Measurements from ENCODE around the gene NTSR2.

NTSR2 gene

GRCh38 chr2:11699686-11700670, 30.0 kb upstream of the NTSR2 start:
- no peak for DNase-seq

DNA sequence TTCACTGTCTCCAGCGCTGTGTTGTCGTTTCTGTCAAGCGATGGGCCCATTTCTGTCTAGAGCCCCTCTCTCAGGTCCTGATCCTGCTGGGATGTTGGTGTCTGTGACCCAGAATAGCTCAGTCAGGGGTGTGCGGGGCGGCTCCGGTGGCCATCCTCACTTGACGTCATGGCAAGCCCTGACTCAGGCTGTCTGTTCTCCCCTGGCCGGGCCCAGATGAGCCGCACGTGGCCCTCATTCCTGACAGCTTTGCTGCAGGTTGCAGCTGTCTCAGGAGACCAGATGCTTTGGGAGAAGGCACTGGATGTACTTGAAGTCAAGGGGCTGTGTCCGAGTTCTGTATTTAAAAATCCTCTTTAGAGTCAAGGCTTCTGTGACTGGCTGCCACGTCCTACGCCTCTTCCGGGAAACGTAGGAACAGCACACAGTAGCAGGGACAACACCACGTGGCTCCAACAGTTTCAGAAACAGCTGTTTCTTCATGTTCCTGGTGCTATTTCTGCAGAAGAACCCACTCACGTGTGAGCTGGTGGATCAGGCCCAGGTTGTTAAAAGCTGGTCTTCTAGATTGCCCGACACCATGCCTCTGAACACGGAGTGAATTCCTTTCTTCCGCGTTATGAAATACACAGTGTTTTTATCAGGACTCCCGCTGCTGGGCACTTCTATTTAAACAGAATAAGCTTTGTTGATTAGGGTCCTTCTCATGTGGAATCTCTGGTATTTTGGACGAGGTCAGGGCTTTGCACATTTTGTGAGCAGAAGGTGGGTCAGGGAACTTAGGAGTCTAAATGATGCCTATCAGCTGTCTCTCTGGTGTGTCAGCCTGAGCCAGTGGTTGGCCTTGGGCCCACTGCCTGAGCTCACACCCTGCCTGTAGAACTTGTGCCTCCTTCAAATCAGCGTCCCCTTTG, 28.3 kb upstream of the NTSR2 start:
- no peak for DNase-seq

GRCh38 chr2:11697103-11697871, 27.3 kb upstream of the NTSR2 start:
- DNase-seq = no peak

GRCh38 chr2:11696736-11697102, 26.7 kb upstream of the NTSR2 start:
- DNase-seq = no peak

DNA sequence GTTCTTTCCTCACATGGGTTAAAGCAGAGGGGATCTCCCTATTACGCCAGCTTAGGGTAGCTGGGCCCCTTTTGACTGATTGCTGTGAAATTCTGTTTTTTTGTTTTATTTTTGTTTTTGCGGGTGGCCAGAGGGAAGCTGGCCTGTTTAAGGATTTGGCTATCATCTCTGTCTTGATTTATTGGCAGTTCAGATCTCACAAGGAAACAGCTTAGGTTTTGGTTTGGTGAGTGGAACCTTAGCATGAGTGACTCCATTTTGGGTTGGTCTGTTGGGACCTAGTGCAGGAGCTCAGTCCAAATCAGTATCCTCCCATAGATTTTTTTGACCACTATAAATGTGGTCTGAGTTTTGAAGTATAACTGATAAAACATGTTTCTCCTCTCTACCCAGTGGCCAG, 25.6 kb upstream of the NTSR2 start:
- DNase-seq = no peak

DNA sequence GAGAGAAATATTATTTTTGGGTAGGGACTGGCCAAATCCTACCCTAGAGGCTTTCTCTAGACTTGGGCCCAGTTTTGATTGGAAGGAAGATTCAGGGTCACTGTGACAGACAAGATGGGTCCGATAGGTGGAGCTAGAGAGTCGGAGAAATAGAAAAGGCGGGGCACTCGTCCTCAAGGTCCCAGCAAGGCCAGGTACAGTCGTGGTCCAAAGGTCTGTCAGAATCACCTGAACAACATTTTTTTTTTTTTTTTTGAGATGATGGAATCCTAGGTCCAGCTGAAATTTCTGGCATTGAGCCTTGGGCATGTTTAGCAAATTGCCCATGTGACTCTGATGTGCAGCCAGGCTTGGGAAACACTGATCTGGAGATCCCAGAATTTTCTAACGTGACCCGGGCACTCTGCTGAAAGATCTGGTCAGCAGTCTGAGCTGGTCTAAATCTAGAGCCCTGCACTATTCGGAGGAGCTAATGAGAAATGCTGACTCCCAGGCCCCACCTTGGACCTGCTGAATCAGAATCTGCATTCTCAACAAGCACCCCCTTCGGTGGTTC, 23.0 kb upstream of the NTSR2 start:
- DNase-seq = no peak

DNA sequence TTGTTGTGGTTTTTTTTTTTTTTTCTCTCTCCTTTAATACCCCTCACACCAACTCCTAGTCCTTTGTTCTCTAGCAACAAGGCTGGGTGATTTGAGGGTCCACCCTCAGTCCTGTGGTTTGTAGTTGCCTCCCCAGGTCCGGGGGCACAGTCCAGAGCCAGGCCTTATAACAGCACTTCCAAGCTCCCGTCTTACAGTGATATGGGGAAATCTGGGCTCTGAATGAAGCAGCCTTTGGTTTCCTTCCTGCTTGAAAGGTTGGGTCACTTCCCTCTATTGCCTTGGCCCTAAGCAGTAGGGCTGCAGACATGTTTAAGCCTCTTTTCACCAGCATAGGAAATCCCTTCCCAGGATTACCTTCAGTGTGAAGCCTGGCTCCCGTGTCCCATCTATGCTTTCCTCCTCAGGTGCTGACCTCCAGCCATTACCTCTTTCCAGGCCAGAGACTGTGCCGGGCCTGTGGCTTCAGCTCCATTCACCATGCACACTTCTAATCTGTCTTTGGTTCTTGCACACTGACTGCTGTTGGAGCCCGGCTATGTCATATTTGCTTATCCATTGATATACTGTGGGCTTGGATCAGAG, 21.2 kb upstream of the NTSR2 start:
- no peak for DNase-seq

GRCh38 chr2:11688222-11689069, 18.5 kb upstream of the NTSR2 start:
- peak; percentile 90 for DNase-seq

GRCh38 chr2:11687736-11688135, 17.7 kb upstream of the NTSR2 start:
- no peak for DNase-seq

- DNase-seq = no peak
Measured at GRCh38 chr2:11685906-11686470, 16.0 kb upstream of the NTSR2 start.

DNA sequence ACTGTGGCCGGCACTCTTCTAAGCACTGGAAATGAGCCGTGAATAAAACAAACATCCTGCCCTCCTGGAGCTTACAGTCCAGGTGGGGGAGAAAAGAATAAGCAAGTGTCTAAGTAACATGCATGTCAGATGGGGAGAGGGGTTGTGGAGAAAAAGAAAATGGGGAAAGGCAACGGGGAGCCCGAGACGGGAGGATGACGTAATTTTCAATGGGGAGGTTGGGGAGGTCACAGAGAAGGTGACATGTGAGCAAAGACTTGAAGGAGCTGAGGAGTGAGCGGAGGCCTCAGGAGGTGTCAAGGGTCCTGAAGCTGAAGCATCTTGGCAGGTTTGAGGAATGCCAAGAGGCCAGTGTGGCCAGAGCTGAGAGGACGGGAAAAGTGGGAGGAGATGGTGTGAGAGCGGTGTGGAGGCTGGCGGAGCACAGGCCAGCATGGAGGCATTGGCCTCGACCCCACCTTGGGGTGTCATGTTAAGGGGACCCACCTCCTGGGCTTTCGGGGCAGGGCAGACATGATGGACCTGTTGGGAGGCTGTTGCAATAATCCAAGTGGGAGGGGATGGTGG, 15.0 kb upstream of the NTSR2 start:
- no peak for DNase-seq

DNA sequence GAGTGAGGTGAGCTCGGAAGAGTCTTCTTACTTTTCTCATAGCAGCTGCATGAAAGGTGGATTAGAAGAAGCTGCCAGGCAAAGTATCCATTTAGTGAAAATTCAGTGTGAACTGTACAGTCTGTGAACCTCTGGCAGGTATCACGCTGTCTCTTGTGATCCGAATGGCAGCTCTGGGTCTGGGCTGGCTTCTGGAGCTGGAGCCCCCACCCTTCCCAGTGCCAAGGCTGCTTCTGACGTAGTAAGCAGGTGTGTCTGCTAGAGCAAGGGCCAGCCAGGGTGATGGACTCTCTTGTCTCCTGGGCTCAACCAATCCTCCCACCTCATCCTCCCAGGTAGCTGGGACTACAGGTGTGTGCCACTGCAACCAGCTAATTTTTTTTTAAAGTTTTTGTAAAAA, 14.0 kb upstream of the NTSR2 start:
- DNase-seq = no peak

GRCh38 chr2:11683476-11683875, 13.5 kb upstream of the NTSR2 start:
- no peak for DNase-seq

- no peak for DNase-seq
Measured at GRCh38 chr2:11682590-11682915, 12.6 kb upstream of the NTSR2 start.

GRCh38 chr2:11681722-11682589, 12.0 kb upstream of the NTSR2 start:
- DNase-seq = peak; percentile 96

GRCh38 chr2:11680901-11681721, 11.1 kb upstream of the NTSR2 start:
- DNase-seq = no peak

GRCh38 chr2:11680182-11680900, 10.3 kb upstream of the NTSR2 start:
- no peak for DNase-seq
